ENCODE results near the gene POR.

POR gene

GRCh38 chr7:75967487-75967997 lies 52.6 kb downstream of the POR start:
- TF ChIP-seq CTCF (IDR thresholded peaks at IDR 0.05), result no peak

GRCh38 chr7:75968012-75968411 lies 53.1 kb downstream of the POR start:
- TF ChIP-seq CTCF (IDR thresholded peaks at IDR 0.05), result no peak

GRCh38 chr7:75968561-75969001 lies 53.6 kb downstream of the POR start:
- TF ChIP-seq CTCF (IDR thresholded peaks at IDR 0.05), result no peak

- no peak for TF ChIP-seq CTCF (IDR thresholded peaks at IDR 0.05)
These were observed 54.2 kb downstream of the POR start for GRCh38 chr7:75969182-75969581.

- TF ChIP-seq CTCF (IDR thresholded peaks at IDR 0.05), result no peak
These were observed 54.9 kb downstream of the POR start for GRCh38 chr7:75969704-75970498.

GRCh38 chr7:75971309-75971960 lies 56.5 kb downstream of the POR start:
- TF ChIP-seq CTCF (IDR thresholded peaks at IDR 0.05), result no peak

GRCh38 chr7:75971961-75972763 lies 57.2 kb downstream of the POR start:
- no peak for TF ChIP-seq CTCF (IDR thresholded peaks at IDR 0.05)

Data from LNCAP (cell line).